IPS DF 6.9 (cell line): ENCODE results near the gene DUOX1.

Experiments used
- DNase-seq: peaks from one replicate; pipeline ENCODE4 v3.0.0-alpha.2; 2013; ENCODE audit warnings: low read depth, low spot score
- H3K27ac ChIP-seq: one replicate; pipeline ENCODE4 v1.5.1; 2013; ENCODE audit warnings: low read length, control low read depth
- H3K27me3 ChIP-seq: 2 replicates; pipeline ENCODE4 v1.6.1; 2013; ENCODE audit warnings: mild to moderate bottlenecking, low read length; ENCODE audit not compliant: control insufficient read depth, insufficient read depth
- H3K36me3 ChIP-seq: 2 replicates; pipeline ENCODE4 v1.6.1; 2013; ENCODE audit warnings: low read length; ENCODE audit not compliant: control insufficient read depth, insufficient read depth
- H3K4me1 ChIP-seq: 2 replicates; pipeline ENCODE4 v1.6.1; 2013; ENCODE audit warnings: low read length; ENCODE audit not compliant: control insufficient read depth, insufficient read depth
- H3K4me3 ChIP-seq: 2 replicates; pipeline ENCODE4 v1.5.1; 2013; ENCODE audit warnings: mild to moderate bottlenecking, low read length
- H3K9me3 ChIP-seq: 2 replicates; pipeline ENCODE4 v1.6.1; 2013; ENCODE audit warnings: low read length, inconsistent platforms; ENCODE audit not compliant: control insufficient read depth, insufficient read depth
- WGBS: extraction: QIAGEN DNeasy Blood & Tissue Kit; methylation state at CpG from one replicate; pipeline ENCODE4 v1.1.7; 2013; ENCODE audit warnings: mixed read lengths, missing lambda C conversion rate; ENCODE audit not compliant: insufficient read length, insufficient coverage; 5-methylcytosine and 5-hydroxymethylcytosine counted together

Gene DUOX1

DNA sequence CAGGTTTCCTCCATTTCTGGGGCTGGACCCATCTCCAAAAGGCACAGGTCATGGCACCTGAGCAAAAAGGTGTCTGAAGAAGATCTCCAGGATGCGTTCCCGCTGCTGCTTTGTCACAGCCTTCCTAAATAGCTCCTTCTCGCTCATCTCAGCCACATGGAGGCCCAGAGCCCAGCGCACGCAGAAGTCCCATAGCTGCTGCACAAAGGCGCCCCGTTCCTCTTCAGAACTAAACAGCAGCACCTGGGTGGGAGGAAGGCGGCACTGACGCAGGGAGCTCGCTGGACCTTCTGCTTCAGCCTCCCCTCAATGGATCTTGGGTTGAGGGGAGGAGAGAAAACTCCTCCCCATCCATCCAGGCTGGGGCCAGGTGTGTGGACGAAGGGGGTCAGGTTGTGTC lies 24.2 kb upstream of the DUOX1 start:
- Histone ChIP-seq H3K9me3 (no peaks in the 10 kb centered on the region), H3K27me3 (peaks cover 12% of the 10 kb centered on the region), H3K27ac (no peak overlapping the region), H3K4me1 (peaks cover 7% of the 10 kb centered on the region; the same call in 1 of the 2 replicates), H3K4me3 (no peak overlapping the region), H3K36me3 (no peaks in the 10 kb centered on the region)
- DNase-seq = no peak
- no CpG with 5 or more reads among the region's 11 CpGs for WGBS

DNA sequence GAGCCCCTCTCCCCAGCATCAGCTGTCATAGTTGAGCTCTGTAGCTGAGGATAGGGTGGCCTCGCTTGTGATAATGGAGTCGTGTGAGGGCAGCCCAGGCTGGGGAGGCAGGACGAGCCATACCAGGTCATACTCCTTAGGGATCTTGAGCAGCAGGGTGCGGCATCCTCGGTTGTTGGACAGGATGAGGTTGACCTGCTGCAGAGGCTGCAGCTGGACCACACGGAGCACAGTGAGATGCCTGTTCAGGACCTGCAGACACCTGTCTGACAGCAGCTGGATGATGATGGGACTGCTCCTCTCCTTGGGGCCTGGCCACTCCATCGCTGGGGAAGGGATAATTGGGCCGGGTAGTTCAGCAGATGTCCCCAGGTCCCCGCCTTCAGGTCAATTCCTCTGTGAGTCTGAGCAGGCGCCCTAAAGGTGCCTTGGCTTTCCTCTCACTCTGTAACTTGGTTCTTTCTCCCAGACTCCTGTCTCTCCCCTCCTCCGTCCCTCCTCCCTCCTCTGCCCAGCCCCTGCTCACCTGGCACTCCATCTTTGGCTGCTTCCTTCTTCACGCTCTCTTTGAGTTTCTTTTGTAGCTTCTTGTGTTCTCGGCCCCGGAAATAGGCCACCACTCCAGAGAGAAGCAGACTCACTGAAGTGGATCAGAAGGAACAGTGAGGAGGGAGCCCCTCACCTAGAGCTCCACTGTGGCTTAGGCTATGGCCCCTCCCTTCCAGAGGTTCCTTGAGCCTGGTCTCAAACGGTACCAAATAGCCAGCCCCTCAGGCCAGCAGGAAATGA lies 23.6 kb upstream of the DUOX1 start:
- no CpG with 5 or more reads among the region's 15 CpGs for WGBS
- Histone ChIP-seq H3K27ac (no peak overlapping the region), H3K4me3 (no peak overlapping the region), H3K27me3 (peaks cover 13% of the 10 kb centered on the region), H3K36me3 (no peaks in the 10 kb centered on the region), H3K4me1 (peaks cover 4% of the 10 kb centered on the region; the same call in 1 of the 2 replicates), H3K9me3 (no peaks in the 10 kb centered on the region)
- DNase-seq = no peak

DNA sequence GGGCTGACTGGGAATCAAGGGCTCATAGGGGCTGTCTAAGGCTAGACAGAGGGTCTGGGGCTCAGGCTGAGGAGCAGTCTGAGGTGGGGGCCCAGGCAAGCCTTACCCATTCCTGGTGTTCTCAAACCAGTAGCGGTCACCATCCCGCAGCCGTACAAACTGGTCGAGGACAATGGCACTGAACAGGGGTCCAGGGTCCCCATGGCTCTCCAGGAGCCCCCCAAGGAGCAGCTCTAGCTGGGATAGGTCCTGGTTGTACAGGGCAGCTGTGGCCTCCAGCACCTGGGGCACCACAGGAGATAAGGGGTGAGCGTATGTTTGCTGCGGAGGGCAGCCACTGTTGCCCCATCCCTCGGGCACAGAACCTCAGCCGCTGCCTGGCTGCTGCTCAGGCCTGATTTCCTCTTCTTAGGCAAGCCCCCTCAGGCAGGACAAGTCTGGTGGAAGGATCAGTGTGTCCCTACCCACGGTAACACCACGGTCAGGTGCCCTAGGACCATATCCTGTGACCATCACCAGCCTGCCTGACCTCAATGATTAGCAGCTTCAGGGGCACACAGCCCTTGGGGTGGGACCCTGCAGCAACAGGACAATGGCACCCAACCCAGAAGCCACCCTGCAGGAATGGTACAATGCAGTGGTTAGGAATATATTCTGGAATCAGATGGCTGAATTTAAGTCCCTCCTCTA lies 21.7 kb upstream of the DUOX1 start:
- no peaks in the 10 kb centered on the region for H3K36me3 ChIP-seq
- H3K27me3 ChIP-seq = peaks cover 32% of the 10 kb centered on the region
- peaks cover 2% of the 10 kb centered on the region; the same call in 1 of the 2 replicates for H3K4me1 ChIP-seq
- no peak for DNase-seq
- no CpG with 5 or more reads among the region's 10 CpGs for WGBS
- no peak overlapping the region for H3K4me3 ChIP-seq
- no peaks in the 10 kb centered on the region for H3K9me3 ChIP-seq
- H3K27ac ChIP-seq = no peak overlapping the region

DNA sequence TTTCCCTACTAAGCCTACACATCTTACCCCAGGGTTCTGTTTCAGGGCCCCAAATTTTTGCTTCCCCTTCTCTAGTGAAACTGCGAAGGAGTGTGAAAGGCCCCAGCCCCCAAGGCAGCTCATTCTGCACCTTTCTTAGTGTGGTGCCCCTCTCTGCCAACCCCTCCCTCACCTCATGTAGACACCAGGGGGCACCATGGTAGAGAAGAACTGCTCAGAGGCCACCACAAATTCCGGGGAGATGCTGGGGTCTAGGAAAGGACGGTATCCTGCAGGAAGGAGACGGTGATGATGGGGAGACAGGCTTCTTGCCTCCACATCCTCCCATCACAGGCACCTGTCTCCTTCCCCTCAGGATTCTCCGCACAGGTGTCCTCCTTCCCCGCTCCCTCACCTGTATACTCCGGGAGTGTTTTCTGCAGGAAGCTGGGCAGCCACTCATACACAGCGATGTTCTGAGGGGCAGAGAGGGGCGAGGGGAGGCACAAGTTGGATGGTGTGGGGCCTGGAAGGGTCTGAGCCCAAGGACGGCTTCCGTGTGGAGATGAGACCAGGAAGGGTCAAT lies 19.5 kb upstream of the DUOX1 start:
- no peak overlapping the region for H3K27ac ChIP-seq
- H3K36me3 ChIP-seq = no peaks in the 10 kb centered on the region
- WGBS = no CpG with 5 or more reads among the region's 11 CpGs
- no peak overlapping the region for H3K4me3 ChIP-seq
- peaks cover 54% of the 10 kb centered on the region for H3K27me3 ChIP-seq
- no peaks in the 10 kb centered on the region for H3K9me3 ChIP-seq
- DNase-seq = no peak
- peaks cover 4% of the 10 kb centered on the region for H3K4me1 ChIP-seq

DNA sequence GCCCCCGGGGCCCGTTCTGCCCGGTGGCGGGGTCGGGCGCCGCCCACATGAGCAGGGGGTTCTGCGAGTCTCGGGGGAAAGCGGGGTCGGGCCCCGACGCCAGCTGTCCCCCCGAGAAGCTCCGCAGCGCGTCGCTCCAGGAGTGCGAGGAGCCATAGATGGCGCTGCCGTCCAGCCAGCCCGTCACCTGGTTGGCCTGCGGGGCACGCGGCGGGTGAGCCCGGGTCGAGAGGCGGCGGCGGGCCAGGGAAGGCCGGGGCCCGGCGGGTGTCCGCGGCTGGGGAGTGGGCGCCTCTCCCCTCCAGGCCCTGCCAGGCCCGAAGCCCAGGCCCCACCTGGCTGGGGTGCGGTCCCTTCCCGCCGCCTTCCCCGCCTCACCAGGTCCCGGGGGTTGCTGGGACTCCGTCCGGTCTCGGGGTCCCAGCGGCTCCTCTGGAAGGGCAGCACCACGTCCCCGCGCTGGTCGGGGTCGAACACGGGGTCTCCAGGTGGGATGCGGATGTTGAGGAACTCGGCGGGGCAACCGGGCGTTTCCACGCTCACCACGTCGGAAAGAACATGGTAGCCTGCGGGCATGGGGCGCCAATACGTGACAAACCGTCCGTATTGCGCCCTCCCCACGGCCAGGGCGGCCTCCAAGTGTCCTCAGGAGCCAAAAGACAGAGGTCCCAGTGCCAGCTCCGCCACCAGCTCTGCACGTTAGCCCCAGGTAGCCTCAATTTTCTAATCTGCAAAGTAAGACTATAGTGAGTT lies 18.2 kb upstream of the DUOX1 start:
- Histone ChIP-seq H3K27ac (no peak overlapping the region), H3K9me3 (no peaks in the 10 kb centered on the region), H3K4me3 (no peak overlapping the region), H3K36me3 (no peaks in the 10 kb centered on the region), H3K27me3 (peaks cover 67% of the 10 kb centered on the region), H3K4me1 (peaks cover 5% of the 10 kb centered on the region)
- DNase-seq = no peak
- no CpG with 5 or more reads among the region's 71 CpGs for WGBS

DNA sequence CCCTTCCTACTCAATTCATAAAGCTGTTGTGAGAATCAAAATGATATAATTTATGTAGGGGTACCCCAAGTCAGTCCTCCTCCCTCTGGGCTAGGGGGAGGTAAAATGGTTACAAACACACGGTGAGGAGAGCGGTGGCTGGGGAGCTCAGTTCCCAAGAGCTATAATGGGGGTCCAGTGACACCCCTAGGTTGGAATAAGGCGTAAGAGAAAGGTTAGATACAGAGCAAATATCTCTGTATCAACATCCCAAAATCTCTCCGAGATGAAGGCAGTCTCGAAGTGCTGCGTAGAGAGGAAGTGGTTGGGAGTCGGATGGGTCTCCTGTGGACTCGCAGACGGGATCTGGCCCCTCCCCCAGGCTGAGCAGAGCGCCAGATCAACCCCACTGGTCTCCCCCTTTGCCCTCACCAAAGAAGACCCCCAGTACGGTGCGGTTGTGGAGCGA lies 17.6 kb upstream of the DUOX1 start:
- Histone ChIP-seq H3K27ac (no peak overlapping the region), H3K4me1 (peaks cover 6% of the 10 kb centered on the region), H3K9me3 (no peaks in the 10 kb centered on the region), H3K36me3 (no peaks in the 10 kb centered on the region), H3K27me3 (peaks cover 73% of the 10 kb centered on the region), H3K4me3 (peak overlapping the region; percentile 20; the same call in 1 of the 2 replicates)
- WGBS = no CpG with 5 or more reads among the region's 13 CpGs
- DNase-seq = no peak

DNA sequence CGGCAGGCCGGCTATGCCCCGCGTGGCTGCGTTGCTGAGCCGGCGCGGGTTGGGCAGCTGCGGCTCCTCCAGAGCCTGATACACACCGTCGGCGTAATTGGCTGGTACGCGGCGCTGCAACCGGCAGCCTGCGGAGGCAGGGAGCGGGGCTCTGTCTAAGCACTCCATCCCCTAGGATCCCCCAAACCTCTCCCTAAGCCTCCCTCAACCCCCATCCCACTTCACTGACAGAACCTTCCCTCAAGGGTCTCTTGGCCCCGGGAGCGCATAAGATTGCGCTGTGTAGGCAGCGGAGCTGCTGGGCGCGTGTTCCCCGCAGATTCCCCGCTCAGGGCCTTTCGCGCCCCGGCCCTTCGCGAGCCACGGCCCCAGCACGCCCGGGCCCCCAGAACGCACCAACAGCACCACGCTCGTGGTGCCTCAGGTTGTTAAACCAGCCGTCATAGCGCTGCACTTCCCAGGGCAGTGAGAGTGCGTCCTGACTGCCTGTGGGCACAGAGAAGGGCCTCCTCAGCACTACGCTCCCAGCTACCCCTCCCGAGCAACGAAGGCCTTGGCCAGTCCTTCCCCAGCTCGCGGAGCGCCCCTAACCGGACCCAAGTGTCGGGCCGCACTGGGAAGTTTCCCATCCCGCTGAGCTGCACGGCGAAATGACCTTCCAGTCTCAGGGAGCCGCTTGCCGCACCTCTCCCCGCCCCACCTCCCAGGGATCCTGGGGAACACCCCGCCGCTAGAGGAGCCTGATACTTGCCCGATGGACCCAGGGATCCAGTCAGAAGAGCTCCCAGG lies 17.0 kb upstream of the DUOX1 start:
- peak overlapping the region; percentile 20; the same call in 1 of the 2 replicates for H3K4me3 ChIP-seq
- no peaks in the 10 kb centered on the region for H3K36me3 ChIP-seq
- H3K4me1 ChIP-seq = peaks cover 6% of the 10 kb centered on the region
- no peak for DNase-seq
- peaks cover 79% of the 10 kb centered on the region for H3K27me3 ChIP-seq
- H3K9me3 ChIP-seq = no peaks in the 10 kb centered on the region
- WGBS = no CpG with 5 or more reads among the region's 58 CpGs
- no peak overlapping the region for H3K27ac ChIP-seq

DNA sequence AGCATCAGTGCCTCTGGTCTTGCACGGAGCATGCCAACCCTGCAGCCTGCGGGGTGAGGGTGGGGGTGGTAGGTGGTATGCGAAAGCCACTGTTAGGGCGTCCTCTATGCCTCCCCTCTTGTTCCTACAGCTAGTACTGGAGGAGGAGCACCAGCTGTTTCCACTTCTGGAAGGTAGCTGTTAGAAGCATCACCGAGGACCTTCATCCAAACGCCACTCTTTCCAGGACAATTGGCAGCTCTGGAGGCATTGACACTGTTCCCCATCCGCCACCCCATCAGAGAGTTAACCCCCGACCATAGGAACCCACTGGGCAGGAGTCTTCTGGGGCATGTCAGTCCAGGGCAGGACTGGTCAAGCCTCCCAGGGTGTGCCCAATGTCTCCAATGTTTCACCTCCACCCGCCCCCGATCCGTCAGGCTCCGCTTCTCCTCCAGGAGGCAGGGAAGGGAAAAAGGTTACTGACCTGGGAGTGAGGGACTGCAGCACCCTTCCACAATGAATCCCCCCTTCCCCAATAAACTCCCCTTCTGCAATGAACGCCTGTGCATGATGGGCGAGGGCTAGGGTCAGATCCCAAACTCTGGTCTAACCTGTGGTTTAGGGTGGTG lies 16.3 kb upstream of the DUOX1 start:
- H3K27me3 ChIP-seq = peaks cover 81% of the 10 kb centered on the region
- H3K9me3 ChIP-seq = no peaks in the 10 kb centered on the region
- H3K36me3 ChIP-seq = no peaks in the 10 kb centered on the region
- H3K4me3 ChIP-seq = no peak overlapping the region
- H3K27ac ChIP-seq = no peak overlapping the region
- WGBS = no CpG with 5 or more reads among the region's 14 CpGs
- no peak for DNase-seq
- peaks cover 6% of the 10 kb centered on the region for H3K4me1 ChIP-seq

DNA sequence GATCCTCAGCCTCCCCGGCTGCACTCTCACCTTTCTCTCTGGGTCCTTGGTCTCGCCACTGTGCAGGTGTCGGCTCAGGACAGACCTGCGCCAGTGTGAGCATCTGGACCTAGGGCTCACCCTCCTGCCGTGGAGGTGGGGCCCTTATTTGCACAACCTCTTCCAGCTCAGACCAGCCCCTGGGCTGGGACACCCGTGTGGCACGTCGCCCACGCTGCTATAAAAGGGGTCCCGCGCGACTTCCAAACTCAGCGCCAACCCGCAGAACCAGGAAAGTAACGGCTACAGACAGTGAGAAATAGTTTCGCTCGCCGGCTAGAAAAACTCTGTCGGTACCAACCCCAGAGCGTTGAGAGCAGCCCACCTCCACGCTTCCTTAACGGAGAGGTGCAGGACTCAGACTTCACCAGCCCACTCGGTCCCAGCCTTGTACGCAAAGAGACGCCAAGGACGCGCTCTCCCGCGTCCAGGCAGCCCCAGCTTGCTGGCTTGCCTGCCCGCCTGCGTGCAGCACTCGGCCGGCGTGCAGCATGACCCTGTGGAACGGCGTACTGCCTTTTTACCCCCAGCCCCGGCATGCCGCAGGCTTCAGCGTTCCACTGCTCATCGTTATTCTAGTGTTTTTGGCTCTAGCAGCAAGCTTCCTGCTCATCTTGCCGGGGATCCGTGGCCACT lies 15.6 kb upstream of the DUOX1 start, which contains the start of the genes DUOX2 and DUOXA2:
Gene DUOX2, minus strand, starts transcription at position 97 of the 675 bp plus-strand sequence. CDS start 761 bp downstream, outside the sequence.
Gene DUOXA2, plus strand, starts transcription at position 251 of the 675 bp plus-strand sequence. Its CDS starts 280 bp downstream, at position 531.
- Histone ChIP-seq H3K4me3 (no peak within 1 kb of the TSS; the same call in 1 of the 2 replicates), H3K27ac (no peak within 1 kb of the TSS), H3K9me3 (no peaks in the 10 kb centered on the region), H3K36me3 (no peaks in the 10 kb centered on the region), H3K27me3 (peaks cover 81% of the 10 kb centered on the region), H3K4me1 (peaks cover 6% of the 10 kb centered on the region)
- DNase-seq = no peak
- WGBS = no CpG with 5 or more reads among the region's 42 CpGs
